NCI-H345 treated with DMSO at 0.1 percent for 48 hours (cell line): ENCODE data around the gene GULP1.
"Not testable (repeated sequence)": the region's sequence is repeated elsewhere in the genome, so short reads cannot be mapped to it uniquely, and the experiment has no call there.

Source experiments
- DNase-seq: peaks from one replicate; lab custom pipeline; 2025; ENCODE audit not compliant: unreplicated experiment; lab: John Stamatoyannopoulos, UW

The GULP1 gene

GRCh38 chr2:188292348-188293239, 920 bp downstream of the GULP1 start:
- peak; percentile 78 for DNase-seq

- peak; percentile 71 for DNase-seq
Observed at GRCh38 chr2:188293601-188294351, 2.1 kb downstream of the GULP1 start.

- no peak for DNase-seq
Observed at GRCh38 chr2:188294352-188294926, 2.8 kb downstream of the GULP1 start.

DNA sequence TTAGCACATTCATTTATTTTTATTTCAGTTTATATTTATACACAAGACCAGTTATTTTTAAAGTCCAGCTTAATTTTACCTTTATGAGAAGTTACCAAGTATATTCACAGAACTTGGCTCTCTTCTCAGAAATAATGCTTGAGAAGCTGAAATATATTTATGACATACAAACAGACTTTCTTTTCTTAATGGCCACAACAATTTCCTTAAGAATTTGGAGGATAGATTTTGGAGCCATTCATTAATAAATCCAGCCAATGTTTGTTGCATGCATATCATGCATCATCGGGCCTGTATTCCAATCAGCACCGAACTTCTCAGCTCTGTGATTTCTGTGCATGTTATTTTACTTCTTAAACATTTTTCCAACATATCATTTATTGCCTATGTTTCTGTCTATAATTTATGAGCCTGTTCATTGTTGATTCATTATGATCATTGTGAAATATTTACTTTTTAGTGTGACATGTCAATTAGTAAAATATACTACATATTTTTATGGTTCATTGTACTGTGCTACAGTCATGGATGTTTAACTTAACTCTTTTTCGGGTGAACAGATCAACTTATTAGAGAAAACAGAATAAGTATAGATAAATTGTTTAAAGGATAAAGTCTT, 3.5 kb downstream of the GULP1 start:
- DNase-seq, result no peak

DNA sequence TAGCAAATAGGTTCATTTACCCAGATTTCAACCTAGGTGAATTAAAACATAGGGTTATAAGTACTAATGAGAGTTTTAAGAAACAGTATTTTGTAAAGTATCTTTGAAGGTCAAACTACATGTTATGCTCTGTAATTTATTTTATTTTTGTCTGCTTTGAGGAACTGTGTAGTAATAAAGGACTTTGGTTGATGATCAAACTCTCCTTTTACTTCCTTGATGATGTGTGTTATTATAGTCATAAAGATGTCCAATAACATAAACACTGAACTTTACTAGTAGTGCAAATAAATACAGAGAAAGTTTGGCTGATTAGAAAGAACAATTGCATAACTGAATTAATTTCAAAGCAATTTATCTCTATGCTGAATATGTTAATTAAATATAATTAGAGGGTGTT, 6.3 kb downstream of the GULP1 start:
- DNase-seq, result no peak

GRCh38 chr2:188298937-188299371, 7.3 kb downstream of the GULP1 start:
- DNase-seq, result not testable (repeated sequence)

DNA sequence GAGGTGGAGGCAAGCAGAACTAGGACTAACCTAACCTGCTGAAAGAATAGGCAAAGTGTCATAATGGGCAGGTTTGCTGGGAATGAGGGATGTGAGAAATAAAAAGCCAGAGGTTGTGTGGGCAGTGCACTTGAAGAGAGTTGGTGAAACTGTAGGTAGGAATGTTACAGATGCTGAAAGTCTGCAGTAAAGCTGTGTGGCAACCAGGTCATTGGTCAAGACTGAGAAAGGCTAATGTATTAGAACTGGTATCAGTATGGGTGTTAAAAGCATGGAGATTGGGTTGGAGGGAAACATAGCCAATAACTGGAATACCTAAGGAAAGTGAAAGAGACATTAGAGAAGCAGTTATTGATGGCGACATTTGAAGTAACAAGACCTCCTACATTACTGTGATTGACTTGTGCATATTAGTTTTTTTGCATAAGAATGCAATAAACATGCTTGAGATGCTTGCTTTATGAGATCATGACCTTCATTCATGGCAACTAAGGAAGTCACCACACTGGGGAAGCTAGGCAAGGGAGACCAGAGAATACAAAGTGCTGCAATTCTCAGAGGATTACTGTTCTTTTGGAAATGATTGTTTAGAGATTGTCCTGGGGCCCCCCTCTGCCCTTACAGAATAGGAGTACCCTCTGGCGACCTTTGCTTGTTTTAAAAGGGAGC, 11.8 kb downstream of the GULP1 start:
- no peak for DNase-seq

DNA sequence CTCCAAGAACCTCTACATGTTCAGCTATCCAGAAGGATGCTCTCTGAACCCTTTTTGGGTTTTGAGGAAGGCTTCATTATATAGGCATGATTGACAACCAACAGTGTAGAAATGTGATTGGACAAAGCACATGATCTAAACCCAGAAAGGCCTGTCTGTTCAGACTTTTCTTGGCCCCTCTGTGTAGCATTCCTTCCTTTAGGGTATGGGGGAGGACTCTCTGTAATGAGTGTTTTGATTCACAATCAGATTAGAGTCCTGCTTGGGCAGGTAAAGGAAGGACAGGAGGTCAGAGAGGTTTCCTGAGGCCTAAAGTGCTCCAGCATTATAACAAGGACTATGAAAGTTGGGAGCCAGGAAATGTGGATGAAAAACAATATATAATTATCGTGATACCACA, 13.6 kb downstream of the GULP1 start:
- no peak for DNase-seq

GRCh38 chr2:188306271-188306670, 14.6 kb downstream of the GULP1 start:
- no peak for DNase-seq

- no peak for DNase-seq
Observed at GRCh38 chr2:188307850-188308283, 16.2 kb downstream of the GULP1 start.

GRCh38 chr2:188308483-188308882, 16.8 kb downstream of the GULP1 start:
- DNase-seq, result no peak

GRCh38 chr2:188309364-188309763, 17.7 kb downstream of the GULP1 start:
- DNase-seq, result no peak

GRCh38 chr2:188314314-188315054, 22.8 kb downstream of the GULP1 start:
- no peak for DNase-seq

- DNase-seq, result no peak
Observed at GRCh38 chr2:188315750-188316149, 24.1 kb downstream of the GULP1 start.

DNA sequence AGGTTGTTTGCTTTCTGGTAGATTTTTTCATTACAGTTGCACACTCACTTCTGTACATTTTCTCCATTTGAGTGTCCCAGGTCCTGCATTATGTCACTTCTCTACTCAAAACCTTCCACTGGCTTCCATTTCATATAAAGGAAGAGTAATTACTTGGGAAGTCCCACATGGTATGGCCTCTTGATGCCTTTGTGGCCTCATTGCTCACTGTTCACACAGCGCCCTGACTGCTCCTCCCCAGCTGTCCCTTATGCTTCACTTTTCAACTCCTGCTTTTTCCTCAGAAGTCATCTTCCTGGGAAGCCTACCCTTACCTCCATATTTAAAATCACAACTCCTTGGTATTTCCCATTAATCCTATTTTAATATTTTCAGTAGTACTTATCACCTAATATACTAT, 24.7 kb downstream of the GULP1 start:
- no peak for DNase-seq

DNA sequence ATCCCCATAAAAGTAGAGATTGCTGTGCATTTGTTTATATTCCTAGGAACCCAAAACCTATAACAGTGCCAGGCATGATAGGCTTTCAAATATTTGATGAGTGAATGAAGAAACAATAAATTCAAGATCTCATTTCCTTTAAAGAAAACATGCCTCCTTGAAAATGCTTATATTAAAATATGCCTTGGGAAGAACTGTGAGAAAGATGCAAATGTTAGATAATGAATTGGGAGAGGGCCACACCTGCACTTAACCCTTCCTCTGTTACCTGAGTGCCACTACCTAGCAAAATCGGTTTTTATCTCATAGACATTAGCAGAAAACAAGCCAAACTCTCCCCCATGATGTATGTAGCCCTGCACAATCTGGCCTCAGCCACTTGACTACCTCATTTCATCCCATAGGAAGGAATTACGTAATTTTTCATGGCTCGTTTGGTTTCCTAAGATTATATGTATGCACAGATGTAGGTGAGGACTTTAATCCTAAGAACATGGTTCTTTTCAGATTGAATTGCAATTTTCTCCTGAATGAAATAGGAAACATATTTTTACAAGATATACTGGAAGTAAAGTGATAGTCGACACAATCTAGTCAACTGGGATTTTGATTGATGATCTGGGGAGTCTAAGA, 25.2 kb downstream of the GULP1 start:
- no peak for DNase-seq

- DNase-seq, result no peak
Observed at GRCh38 chr2:188318161-188318749, 26.6 kb downstream of the GULP1 start.

DNA sequence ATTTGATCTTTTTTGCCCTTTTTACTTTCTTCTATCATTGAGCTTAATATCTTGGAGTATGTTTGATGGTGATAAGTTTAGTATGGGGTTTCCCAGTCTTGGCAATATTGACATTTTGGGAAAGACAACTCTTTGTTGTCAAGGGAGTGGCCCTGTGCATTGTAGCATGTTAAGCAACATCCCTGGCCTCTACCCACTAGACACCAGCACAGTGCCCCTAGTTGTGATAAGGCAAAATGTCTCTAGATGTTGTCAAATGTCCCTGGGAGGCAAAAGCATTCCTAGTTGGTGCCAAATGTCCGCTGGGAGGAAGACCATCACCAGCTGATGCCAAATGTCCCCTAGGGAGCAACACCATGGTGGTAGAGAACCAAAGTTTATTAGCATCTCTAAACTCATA, 28.2 kb downstream of the GULP1 start:
- no peak for DNase-seq

DNA sequence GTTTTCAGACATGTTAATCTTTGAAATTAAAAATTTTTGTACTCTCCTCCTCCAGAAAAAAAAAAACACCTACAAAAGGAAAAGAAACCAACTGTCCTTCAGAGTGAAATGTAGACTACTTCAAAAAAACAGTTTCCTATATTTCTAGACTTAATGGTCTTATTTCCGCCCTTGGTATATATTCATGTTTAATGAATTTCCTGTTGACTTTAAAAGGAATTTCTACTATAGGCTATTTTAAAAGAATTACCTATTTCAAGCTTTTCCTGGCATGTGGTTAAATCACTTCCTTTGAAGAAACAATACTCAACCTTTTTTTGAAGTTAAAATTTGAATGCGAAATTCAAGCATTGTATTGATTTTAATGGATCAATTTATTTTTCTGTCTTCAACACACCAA, 29.2 kb downstream of the GULP1 start:
- DNase-seq, result no peak
